Stimulated activated CD8-positive, alpha-beta memory T cell treated with anti-CD3 and anti-CD28 coated beads, Interleukin-15, amount 100 ng/mL, for 24 hours (primary cell): ENCODE data around the gene NFKBIA.
"Not testable (repeated sequence)": the region's sequence is repeated elsewhere in the genome, so short reads cannot be mapped to it uniquely, and the experiment has no call there.

Source experiments
- DNase-seq: peaks from one replicate; pipeline ENCODE4 v3.0.0-alpha.2; 2020; ENCODE audit warnings: low read depth

Gene NFKBIA

GRCh38 chr14:35368583-35369392 is 35.8 kb downstream of the NFKBIA start:
- no peak for DNase-seq

GRCh38 chr14:35368139-35368460 is 36.4 kb downstream of the NFKBIA start:
- no peak for DNase-seq

GRCh38 chr14:35367056-35367372 is 37.5 kb downstream of the NFKBIA start:
- no peak for DNase-seq

- no peak for DNase-seq
These were observed 38.0 kb downstream of the NFKBIA start for GRCh38 chr14:35366521-35366976.

GRCh38 chr14:35366056-35366451 is 38.5 kb downstream of the NFKBIA start:
- DNase-seq, result no peak

GRCh38 chr14:35365130-35366055 is 39.2 kb downstream of the NFKBIA start:
- DNase-seq, result peak; percentile 33

GRCh38 chr14:35362911-35363374 is 41.6 kb downstream of the NFKBIA start:
- DNase-seq, result no peak

GRCh38 chr14:35362450-35362849 is 42.1 kb downstream of the NFKBIA start:
- DNase-seq, result no peak

- no peak for DNase-seq
These were observed 43.4 kb downstream of the NFKBIA start for GRCh38 chr14:35361141-35361480.

GRCh38 chr14:35359655-35360054 is 44.9 kb downstream of the NFKBIA start:
- not testable (repeated sequence) for DNase-seq

- no peak for DNase-seq
These were observed 48.3 kb downstream of the NFKBIA start for GRCh38 chr14:35355981-35356841.

- not testable (repeated sequence) for DNase-seq
These were observed 49.3 kb downstream of the NFKBIA start for GRCh38 chr14:35355235-35355634.

- no peak for DNase-seq
These were observed 51.0 kb downstream of the NFKBIA start for GRCh38 chr14:35353409-35354172.

GRCh38 chr14:35352274-35353233 is 52.0 kb downstream of the NFKBIA start:
- DNase-seq, result no peak

- no peak for DNase-seq
These were observed 52.7 kb downstream of the NFKBIA start for GRCh38 chr14:35351897-35352273.
